Parathyroid adenoma (tissue), 2 donors: ENCODE results near the gene MRPL53.
"Not testable (repeated sequence)": the region's sequence is repeated elsewhere in the genome, so short reads cannot be mapped to it uniquely, and the experiment has no call there.

Source experiments
- H2AFZ ChIP-seq: fragments of 300-600 bp; sonication (generic); one replicate; pipeline ENCODE4 v1.7.0; 2017; ENCODE audit warnings: antibody characterized with exemption, mild to moderate bottlenecking
- H3K27ac ChIP-seq: fragments of 300-600 bp; sonication (generic); one replicate; pipeline ENCODE4 v1.7.0; 2017
- H3K27me3 ChIP-seq: fragments of 300-600 bp; sonication (generic); one replicate; pipeline ENCODE4 v1.7.0; 2017; ENCODE audit warnings: low read length; ENCODE audit not compliant: control insufficient read depth, insufficient read depth
- H3K36me3 ChIP-seq: fragments of 300-600 bp; sonication (generic); one replicate; pipeline ENCODE4 v1.7.0; 2017; ENCODE audit warnings: low read length; ENCODE audit not compliant: control insufficient read depth, insufficient read depth
- H3K4me1 ChIP-seq: fragments of 300-600 bp; sonication (generic); one replicate; pipeline ENCODE4 v1.7.0; 2017; ENCODE audit warnings: control low read depth
- H3K4me2 ChIP-seq: fragments of 300-600 bp; sonication (generic); one replicate; pipeline ENCODE4 v1.7.0; 2017; ENCODE audit warnings: low read length
- H3K4me3 ChIP-seq: fragments of 300-600 bp; sonication (generic); one replicate; pipeline ENCODE4 v1.7.0; 2017; ENCODE audit warnings: low read depth, low read length
- H3K79me2 ChIP-seq: fragments of 300-600 bp; sonication (generic); one replicate; pipeline ENCODE4 v1.7.0; 2017; ENCODE audit warnings: control low read depth
- H3K9ac ChIP-seq: fragments of 300-600 bp; sonication (generic); one replicate; pipeline ENCODE4 v1.7.0; 2017; ENCODE audit warnings: mild to moderate bottlenecking
- H3K9me3 ChIP-seq: fragments of 300-600 bp; sonication (generic); one replicate; pipeline ENCODE4 v1.7.0; 2017; ENCODE audit warnings: low read length; ENCODE audit not compliant: control insufficient read depth
- TF ChIP-seq, protein P1 (sequence below): fragments of 300-600 bp; sonication (generic); IDR thresholded peaks from one replicate; pipeline ENCODE4 v1.7.0; 2017; ENCODE audit warnings: antibody characterized with exemption, mild to moderate bottlenecking
- donor health status: primary hyperparathyroidism.

Gene MRPL53

GRCh38 chr2:74464406-74464805, 8.1 kb downstream of the MRPL53 start:
- H3K36me3 ChIP-seq: no peaks in the 10 kb centered on the region
- H3K27ac ChIP-seq: peak overlapping the region; percentile 86

GRCh38 chr2:74462786-74463105, 9.7 kb downstream of the MRPL53 start:
- no peak overlapping the region for H2AFZ ChIP-seq
- no peak overlapping the region for H3K4me2 ChIP-seq
- H3K9ac ChIP-seq: no peak overlapping the region
- TF ChIP-seq, protein P1, sequence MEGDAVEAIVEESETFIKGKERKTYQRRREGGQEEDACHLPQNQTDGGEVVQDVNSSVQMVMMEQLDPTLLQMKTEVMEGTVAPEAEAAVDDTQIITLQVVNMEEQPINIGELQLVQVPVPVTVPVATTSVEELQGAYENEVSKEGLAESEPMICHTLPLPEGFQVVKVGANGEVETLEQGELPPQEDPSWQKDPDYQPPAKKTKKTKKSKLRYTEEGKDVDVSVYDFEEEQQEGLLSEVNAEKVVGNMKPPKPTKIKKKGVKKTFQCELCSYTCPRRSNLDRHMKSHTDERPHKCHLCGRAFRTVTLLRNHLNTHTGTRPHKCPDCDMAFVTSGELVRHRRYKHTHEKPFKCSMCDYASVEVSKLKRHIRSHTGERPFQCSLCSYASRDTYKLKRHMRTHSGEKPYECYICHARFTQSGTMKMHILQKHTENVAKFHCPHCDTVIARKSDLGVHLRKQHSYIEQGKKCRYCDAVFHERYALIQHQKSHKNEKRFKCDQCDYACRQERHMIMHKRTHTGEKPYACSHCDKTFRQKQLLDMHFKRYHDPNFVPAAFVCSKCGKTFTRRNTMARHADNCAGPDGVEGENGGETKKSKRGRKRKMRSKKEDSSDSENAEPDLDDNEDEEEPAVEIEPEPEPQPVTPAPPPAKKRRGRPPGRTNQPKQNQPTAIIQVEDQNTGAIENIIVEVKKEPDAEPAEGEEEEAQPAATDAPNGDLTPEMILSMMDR: no peak
- H3K27ac ChIP-seq: no peak overlapping the region
- H3K27me3 ChIP-seq: no peaks in the 10 kb centered on the region
- no peak overlapping the region for H3K4me3 ChIP-seq
- peaks cover 9% of the 10 kb centered on the region for H3K4me1 ChIP-seq
- no peaks in the 10 kb centered on the region for H3K9me3 ChIP-seq
- H3K79me2 ChIP-seq: peaks cover 11% of the 10 kb centered on the region
- no peaks in the 10 kb centered on the region for H3K36me3 ChIP-seq

More at GRCh38 chr2:74464406-74464805, 8.1 kb downstream of the MRPL53 start:
- Histone ChIP-seq H3K9me3 (no peaks in the 10 kb centered on the region), H3K27me3 (no peaks in the 10 kb centered on the region), H3K4me3 (peak overlapping the region; percentile 78), H3K4me1 (peaks cover 9% of the 10 kb centered on the region), H2AFZ (peak overlapping the region; percentile 91), H3K9ac (peak overlapping the region; percentile 42), H3K4me2 (peak overlapping the region; percentile 86), H3K79me2 (peaks cover 11% of the 10 kb centered on the region)
- TF ChIP-seq, protein P1: no peak

GRCh38 chr2:74462054-74462785, 10.3 kb downstream of the MRPL53 start:
- no peak overlapping the region for H3K4me3 ChIP-seq
- no peaks in the 10 kb centered on the region for H3K36me3 ChIP-seq
- H3K4me1 ChIP-seq: peaks cover 9% of the 10 kb centered on the region
- no peak overlapping the region for H3K27ac ChIP-seq
- H3K27me3 ChIP-seq: no peaks in the 10 kb centered on the region
- peaks cover 11% of the 10 kb centered on the region for H3K79me2 ChIP-seq
- no peaks in the 10 kb centered on the region for H3K9me3 ChIP-seq
- H2AFZ ChIP-seq: no peak overlapping the region
- TF ChIP-seq, protein P1: no peak
- H3K4me2 ChIP-seq: no peak overlapping the region
- H3K9ac ChIP-seq: no peak overlapping the region

DNA sequence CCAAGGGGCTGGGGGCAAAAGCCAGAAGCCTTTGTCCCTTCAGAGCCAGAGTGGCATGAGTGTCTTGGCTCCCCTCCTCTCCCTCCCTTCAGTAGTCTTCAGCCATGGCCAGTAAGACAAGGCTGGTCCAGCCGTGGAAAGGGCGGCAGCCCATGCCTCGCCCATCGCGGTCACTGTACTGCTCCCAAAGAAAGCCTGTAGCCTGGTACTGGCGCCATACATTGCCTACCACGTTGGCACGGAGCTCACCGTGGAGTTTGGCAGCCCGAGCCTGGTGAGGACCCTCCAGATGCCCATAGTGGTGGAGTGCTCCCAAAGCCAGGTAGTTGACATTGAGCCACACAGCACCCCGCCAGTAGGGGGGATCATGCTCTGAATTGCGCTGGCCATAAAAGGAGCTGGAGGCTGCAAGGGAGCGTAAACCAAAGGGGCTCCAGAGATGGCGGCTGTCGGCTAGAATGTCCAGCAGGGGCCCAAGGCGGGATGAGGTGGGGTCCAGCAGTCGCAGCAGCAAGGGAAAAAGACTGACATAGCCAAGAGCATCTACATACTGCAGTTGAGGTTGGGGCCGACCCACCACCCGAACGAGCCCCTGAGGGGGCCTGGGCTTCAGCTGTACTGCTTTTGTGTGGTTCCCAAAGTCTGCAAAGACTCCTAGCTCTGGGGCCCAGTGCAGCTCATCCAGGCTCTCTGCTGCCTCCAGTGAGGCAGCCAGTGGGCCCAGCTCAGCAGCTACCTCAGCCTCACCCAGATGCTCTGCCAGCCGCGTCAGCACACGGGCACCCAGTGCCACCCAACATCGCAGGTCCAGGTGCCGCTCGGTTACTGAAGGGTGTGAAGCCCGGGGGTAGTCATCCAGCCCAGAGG, 11.1 kb downstream of the MRPL53 start:
- TF ChIP-seq, protein P1: no peak
- Histone ChIP-seq H2AFZ (no peak overlapping the region), H3K27me3 (no peaks in the 10 kb centered on the region)

DNA sequence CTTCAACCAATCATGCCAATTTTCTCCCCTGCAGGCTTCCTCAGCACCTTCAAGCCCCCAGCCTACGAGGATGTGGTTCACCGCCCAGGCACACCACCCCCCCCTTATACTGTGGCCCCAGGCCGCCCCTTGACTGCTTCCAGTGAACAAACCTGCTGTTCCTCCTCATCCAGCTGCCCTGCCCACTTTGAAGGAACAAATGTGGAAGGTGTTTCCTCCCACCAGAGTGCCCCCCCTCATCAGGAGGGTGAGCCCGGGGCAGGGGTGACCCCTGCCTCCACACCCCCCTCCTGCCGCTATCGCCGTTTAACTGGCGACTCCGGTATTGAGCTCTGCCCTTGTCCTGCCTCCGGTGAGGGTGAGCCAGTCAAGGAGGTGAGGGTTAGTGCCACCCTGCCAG, 12.3 kb downstream of the MRPL53 start:
- not testable (repeated sequence) for H3K36me3 ChIP-seq, H3K9me3 ChIP-seq, H3K4me3 ChIP-seq, H2AFZ ChIP-seq, H3K4me2 ChIP-seq, H3K27ac ChIP-seq, H3K9ac ChIP-seq, H3K27me3 ChIP-seq
- H3K79me2 ChIP-seq: peaks cover 15% of the 10 kb centered on the region
- H3K4me1 ChIP-seq: peaks cover 26% of the 10 kb centered on the region

More for the DNA sequence above, 11.1 kb downstream of the MRPL53 start:
- Histone ChIP-seq H3K9ac (no peak overlapping the region), H3K27ac (no peak overlapping the region), H3K9me3 (no peaks in the 10 kb centered on the region), H3K4me3 (no peak overlapping the region), H3K4me2 (no peak overlapping the region), H3K79me2 (peaks cover 11% of the 10 kb centered on the region), H3K36me3 (no peaks in the 10 kb centered on the region), H3K4me1 (peaks cover 14% of the 10 kb centered on the region)

GRCh38 chr2:74459503-74460118, 12.9 kb downstream of the MRPL53 start:
- H3K9ac ChIP-seq: not testable (repeated sequence)
- H3K4me1 ChIP-seq: peaks cover 26% of the 10 kb centered on the region

More at GRCh38 chr2:74459503-74460118, 12.9 kb downstream of the MRPL53 start:
- not testable (repeated sequence) for H3K9me3 ChIP-seq, H3K4me2 ChIP-seq, H3K36me3 ChIP-seq, H2AFZ ChIP-seq, H3K27me3 ChIP-seq, H3K27ac ChIP-seq
- peaks cover 13% of the 10 kb centered on the region for H3K79me2 ChIP-seq
- H3K4me3 ChIP-seq: peak overlapping the region; percentile 90
